HEK293T (cell line): ENCODE data around the gene SMAD6.

Experiments used
- CTCF ChIA-PET: fragments of 350-600 bp; formaldehyde crosslinking; extraction: SDS; loops from one replicate; lab custom pipeline; 2021; ENCODE audit warnings: antibody characterized with exemption, inconsistent platforms; lab: Yijun Ruan, JAX
- POLR2A ChIA-PET: fragments of 350-600 bp; formaldehyde crosslinking; extraction: SDS; loops from one replicate; lab custom pipeline; 2020; ENCODE audit warnings: antibody characterized with exemption, inconsistent platforms; lab: Yijun Ruan, JAX
- DNase-seq: peaks from one replicate; pipeline ENCODE4 v3.0.0; 2012; ENCODE audit warnings: mixed read lengths; ENCODE audit errors: extremely low spot score
- ARNT ChIP-seq: fragments of 450-650 bp; IDR thresholded peaks from 2 replicates; pipeline ENCODE4 v1.6.1; 2017; ENCODE audit warnings: mild to moderate bottlenecking
- BHLHE40 ChIP-seq: fragments of 450-650 bp; IDR thresholded peaks from 2 replicates; pipeline ENCODE4 v1.6.1; 2016; ENCODE audit warnings: mild to moderate bottlenecking, moderate library complexity, borderline replicate concordance
- CTBP1 ChIP-seq: fragments of 450-650 bp; IDR thresholded peaks from 2 replicates; pipeline ENCODE4 v1.6.1; 2016; ENCODE audit warnings: borderline replicate concordance
- ELF4 ChIP-seq: fragments of 450-650 bp; IDR thresholded peaks from 2 replicates; pipeline ENCODE4 v1.6.1; 2017; ENCODE audit warnings: antibody characterized with exemption
- FOXA1 ChIP-seq: fragments of 450-650 bp; IDR thresholded peaks from 2 replicates; pipeline ENCODE4 v1.6.1; 2016; ENCODE audit warnings: mild to moderate bottlenecking
- FOXK2 ChIP-seq: fragments of 450-650 bp; IDR thresholded peaks from 2 replicates; pipeline ENCODE4 v1.6.1; 2016; ENCODE audit warnings: mild to moderate bottlenecking
- FOXM1 ChIP-seq: fragments of 450-650 bp; IDR thresholded peaks from 2 replicates; pipeline ENCODE4 v1.6.1; 2017; ENCODE audit warnings: mild to moderate bottlenecking, borderline replicate concordance
- HDGF ChIP-seq: fragments of 450-650 bp; IDR thresholded peaks from 2 replicates; pipeline ENCODE4 v1.6.1; 2017; ENCODE audit warnings: antibody characterized with exemption, borderline replicate concordance
- L3MBTL2 ChIP-seq: fragments of 450-650 bp; conservative IDR thresholded peaks from 2 replicates; pipeline ENCODE4 v1.6.1; 2016; ENCODE audit warnings: mild to moderate bottlenecking
- LEF1 ChIP-seq: fragments of 450-650 bp; IDR thresholded peaks from 2 replicates; pipeline ENCODE4 v1.6.1; 2017; ENCODE audit warnings: mild to moderate bottlenecking, borderline replicate concordance
- NFRKB ChIP-seq: fragments of 450-650 bp; IDR thresholded peaks from 2 replicates; pipeline ENCODE4 v1.6.1; 2016; ENCODE audit warnings: mild to moderate bottlenecking, moderate library complexity
- SP1 ChIP-seq: fragments of 450-650 bp; IDR thresholded peaks from 2 replicates; pipeline ENCODE4 v1.6.1; 2017
- SUZ12 ChIP-seq: fragments of 450-650 bp; IDR thresholded peaks from 2 replicates; pipeline ENCODE4 v1.6.1; 2016; ENCODE audit warnings: mild to moderate bottlenecking
- TARDBP ChIP-seq: fragments of 450-650 bp; IDR thresholded peaks from 2 replicates; pipeline ENCODE4 v1.6.1; 2016
- ZNF384 ChIP-seq: fragments of 450-650 bp; IDR thresholded peaks from 2 replicates; pipeline ENCODE4 v1.6.1; 2016
- TF ChIP-seq, protein P1 (sequence below): fragments of 450-650 bp; IDR thresholded peaks from 2 replicates; pipeline ENCODE4 v1.6.1; 2016

SMAD6 gene

DNA sequence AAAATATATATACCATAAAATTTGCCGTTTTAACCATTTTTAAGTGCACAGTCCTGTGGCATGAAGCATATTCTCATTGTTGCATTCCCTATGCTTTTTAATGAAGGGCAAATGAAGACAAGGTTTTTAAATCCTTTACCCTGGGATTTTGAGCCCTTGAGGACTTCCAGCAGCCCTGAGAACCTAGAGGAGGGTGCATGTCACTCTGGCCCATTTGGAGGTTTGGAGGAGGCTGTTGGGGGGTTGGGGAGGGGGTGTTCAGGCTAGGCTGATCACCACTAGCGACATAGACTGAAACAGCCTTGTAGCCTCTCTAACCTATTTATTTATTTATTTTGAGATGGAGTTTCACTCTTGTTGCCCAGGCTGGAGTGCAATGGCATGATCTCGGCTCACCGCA is 86.0 kb downstream of the SMAD6 start:
- DNase-seq, result no peak
- POLR2A ChIA-PET, result no interaction called here
- no peak for TF ChIP-seq ZNF384
- no peak for TF ChIP-seq FOXK2
- no peak for TF ChIP-seq SUZ12
- TF ChIP-seq NFRKB, result no peak
- no peak for TF ChIP-seq TARDBP
- no peak for TF ChIP-seq FOXM1
- TF ChIP-seq, protein P1, sequence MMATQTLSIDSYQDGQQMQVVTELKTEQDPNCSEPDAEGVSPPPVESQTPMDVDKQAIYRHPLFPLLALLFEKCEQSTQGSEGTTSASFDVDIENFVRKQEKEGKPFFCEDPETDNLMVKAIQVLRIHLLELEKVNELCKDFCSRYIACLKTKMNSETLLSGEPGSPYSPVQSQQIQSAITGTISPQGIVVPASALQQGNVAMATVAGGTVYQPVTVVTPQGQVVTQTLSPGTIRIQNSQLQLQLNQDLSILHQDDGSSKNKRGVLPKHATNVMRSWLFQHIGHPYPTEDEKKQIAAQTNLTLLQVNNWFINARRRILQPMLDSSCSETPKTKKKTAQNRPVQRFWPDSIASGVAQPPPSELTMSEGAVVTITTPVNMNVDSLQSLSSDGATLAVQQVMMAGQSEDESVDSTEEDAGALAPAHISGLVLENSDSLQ, result no peak
- TF ChIP-seq LEF1, result no peak
- TF ChIP-seq SP1, result no peak
- CTCF ChIA-PET, result no interaction called here

GRCh38 chr15:66789029-66790025 is 87.3 kb downstream of the SMAD6 start:
- TF ChIP-seq ARNT, result no peak
- TF ChIP-seq BHLHE40, result no peak
- peak; percentile 49 for DNase-seq
- ChIA-PET CTCF (interaction anchor here (0.6 to 2.6 kb wide), 10 partner anchors 9 to 211 kb away, joined by 3 to 13 read pairs (median 6); no protein-coding TSS in a partner anchor), POLR2A (interaction anchor here (0.7 to 1.2 kb wide), 2 partner anchors 11 to 61 kb away, joined by 4 to 10 read pairs; no protein-coding TSS in a partner anchor)

GRCh38 chr15:66795851-66796250 is 93.8 kb downstream of the SMAD6 start:
- DNase-seq, result no peak
- ChIA-PET CTCF (interaction anchor here (1.8 kb wide), 1 partner anchor 56 kb away, joined by 4 read pairs; no protein-coding TSS in a partner anchor), POLR2A (no interaction called here)
- no peak for TF ChIP-seq TARDBP
- no peak for TF ChIP-seq FOXK2
- TF ChIP-seq, protein P1, result no peak
- TF ChIP-seq ZNF384, result no peak
- TF ChIP-seq NFRKB, result no peak
- no peak for TF ChIP-seq FOXM1
- no peak for TF ChIP-seq LEF1
- TF ChIP-seq SUZ12, result no peak
- no peak for TF ChIP-seq ARNT
- TF ChIP-seq CTBP1, result no peak
- no peak for TF ChIP-seq FOXA1
- TF ChIP-seq ELF4, result no peak
- no peak for TF ChIP-seq L3MBTL2
- TF ChIP-seq SP1, result no peak

DNA sequence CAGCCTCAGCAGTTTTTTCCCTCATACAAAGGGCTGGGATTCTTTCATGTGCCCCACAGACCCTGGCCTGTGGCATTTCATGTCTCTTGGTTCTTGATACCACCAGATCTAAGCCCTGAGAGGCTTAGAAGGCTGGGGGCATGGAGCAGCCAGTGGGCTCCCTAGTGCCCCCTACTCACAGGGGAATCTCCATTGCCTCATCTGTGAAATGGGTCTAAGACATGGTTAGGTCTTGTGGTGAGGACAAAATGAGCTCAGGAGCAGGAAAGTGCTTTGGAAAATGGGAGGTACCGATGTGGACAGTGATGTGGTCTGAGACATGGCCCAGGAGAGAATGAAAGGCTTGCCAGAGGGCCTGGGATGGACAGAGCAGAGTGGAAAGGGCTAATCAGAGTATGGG is 94.3 kb downstream of the SMAD6 start:
- no peak for DNase-seq
- ChIA-PET CTCF (no interaction called here), POLR2A (no interaction called here)
- TF ChIP-seq LEF1 (no peak), L3MBTL2 (no peak)

- DNase-seq, result no peak
- TF ChIP-seq ARNT (no peak), ZNF384 (no peak), FOXM1 (no peak), ELF4 (no peak), SP1 (no peak), TARDBP (no peak)
- POLR2A ChIA-PET, result interaction anchor here (1.4 kb wide), 1 partner anchor 97 kb away, joined by 3 read pairs; no protein-coding TSS in a partner anchor
- CTCF ChIA-PET, result interaction anchor here (1.2 to 2.1 kb wide), 3 partner anchors 9 to 179 kb away, joined by 3 to 7 read pairs (median 4); no protein-coding TSS in a partner anchor
These were observed 95.9 kb downstream of the SMAD6 start for GRCh38 chr15:66797921-66798320.

GRCh38 chr15:66798426-66799061 is 96.5 kb downstream of the SMAD6 start:
- DNase-seq, result no peak
- TF ChIP-seq ELF4 (no peak), HDGF (no peak), ZNF384 (no peak), LEF1 (no peak), TARDBP (no peak), FOXA1 (no peak), NFRKB (no peak), CTBP1 (no peak), FOXM1 (no peak), L3MBTL2 (no peak), FOXK2 (no peak), BHLHE40 (no peak), SUZ12 (no peak)
- TF ChIP-seq, protein P1, result no peak
- ChIA-PET POLR2A (interaction anchor here (1.4 kb wide), 1 partner anchor 97 kb away, joined by 3 read pairs; no protein-coding TSS in a partner anchor), CTCF (interaction anchor here (0.6 to 2.1 kb wide), 4 partner anchors 9 to 180 kb away, joined by 3 to 7 read pairs (median 4); no protein-coding TSS in a partner anchor)
